HEK293 (cell line): ENCODE measurements around the gene NDUFA3.
A peak's percentile ranks its signal among the peaks of the same experiment; 100 is the strongest.
"Not testable (repeated sequence)": the region's sequence is repeated elsewhere in the genome, so short reads cannot be mapped to it uniquely, and the experiment has no call there.

Experiments
- CTCF ChIA-PET: fragments of 350-600 bp; formaldehyde crosslinking; extraction: SDS; loops from one replicate; lab custom pipeline; 2021; ENCODE audit warnings: antibody characterized with exemption; lab: Yijun Ruan, JAX
- POLR2A ChIA-PET: fragments of 300-600 bp; formaldehyde crosslinking; extraction: SDS; loops from one replicate; lab custom pipeline; 2020; ENCODE audit warnings: antibody characterized with exemption, inconsistent platforms; lab: Yijun Ruan, JAX
- H3K27ac ChIP-seq: fragments of 200-500 bp; sonication (Bioruptor generic); 2 replicates; pipeline ENCODE4 v1.5.1; 2014; ENCODE audit warnings: low read depth, low read length, control low read depth, inconsistent platforms; ENCODE audit errors: extremely low read depth
- H3K36me3 ChIP-seq, 2 experiments: fragments of 200-500 bp in 1 of 2; sonication (Bioruptor generic) in 1 of 2; 1 replicate in 1 of 2; 2 replicates in 1 of 2; pipeline ENCODE4 v1.5.1; 2014 to 2017; ENCODE audit warnings: inconsistent platforms in 2 of 2, low read length in 2 of 2; ENCODE audit not compliant: control insufficient read depth in 2 of 2, insufficient read depth in 1 of 2
- H3K4me1 ChIP-seq: fragments of 200-500 bp; sonication (Bioruptor generic); 2 replicates; pipeline ENCODE4 v1.5.1; 2014; ENCODE audit warnings: mild to moderate bottlenecking, low read length, inconsistent platforms; ENCODE audit not compliant: control insufficient read depth, insufficient read depth
- H3K4me3 ChIP-seq: 2 replicates; pipeline ENCODE4 v1.5.1; 2011; ENCODE audit warnings: low read depth, mild to moderate bottlenecking, control low read depth, low read length, moderate library complexity
- H3K9me3 ChIP-seq: fragments of 200-500 bp; sonication (Bioruptor generic); 2 replicates; pipeline ENCODE4 v1.5.1; 2014; ENCODE audit warnings: low read depth, low read length, inconsistent platforms; ENCODE audit not compliant: control insufficient read depth, insufficient read depth
- HOXD13 ChIP-seq: sonication (generic); formaldehyde crosslinking; IDR thresholded peaks from 2 replicates; pipeline ENCODE4 v1.8.0; 2022; ENCODE audit warnings: missing genetic modification reagents, borderline replicate concordance
- KLF8 ChIP-seq: fragments of 450-650 bp; formaldehyde crosslinking; IDR thresholded peaks from 2 replicates; pipeline ENCODE4 v1.5.1; 2016; ENCODE audit warnings: missing biosample characterization, missing genetic modification characterization
- OVOL3 ChIP-seq: fragments of 450-650 bp; formaldehyde crosslinking; IDR thresholded peaks from 2 replicates; pipeline ENCODE4 v1.5.1; 2016; ENCODE audit warnings: missing biosample characterization, missing genetic modification characterization
- PRDM1 ChIP-seq: fragments of 450-650 bp; formaldehyde crosslinking; IDR thresholded peaks from 2 replicates; pipeline ENCODE4; 2016; ENCODE audit warnings: missing biosample characterization, missing genetic modification characterization
- SCRT2 ChIP-seq: fragments of 450-650 bp; formaldehyde crosslinking; IDR thresholded peaks from 2 replicates; pipeline ENCODE4 v1.5.1; 2016; ENCODE audit warnings: missing biosample characterization, missing genetic modification characterization
- TRIM28 ChIP-seq: IDR thresholded peaks from 2 replicates; pipeline ENCODE4 v1.6.1; 2011; ENCODE audit warnings: low read length, control low read depth, borderline replicate concordance
- ZBTB20 ChIP-seq: fragments of 450-650 bp; formaldehyde crosslinking; IDR thresholded peaks from 2 replicates; pipeline ENCODE4 v1.5.1; 2016; ENCODE audit warnings: missing biosample characterization, missing genetic modification characterization
- ZBTB8A ChIP-seq: fragments of 450-650 bp; formaldehyde crosslinking; IDR thresholded peaks from 2 replicates; pipeline ENCODE4 v1.5.1; 2016; ENCODE audit warnings: missing biosample characterization, missing genetic modification characterization
- ZFP41 ChIP-seq: fragments of 450-650 bp; formaldehyde crosslinking; IDR thresholded peaks from 2 replicates; pipeline ENCODE4 v1.5.1; 2016; ENCODE audit warnings: missing biosample characterization, missing genetic modification characterization, borderline replicate concordance
- ZNF140 ChIP-seq: fragments of 450-650 bp; formaldehyde crosslinking; IDR thresholded peaks from 2 replicates; pipeline ENCODE4 v1.5.1; 2016; ENCODE audit warnings: missing biosample characterization, missing genetic modification characterization
- ZNF146 ChIP-seq: fragments of 450-650 bp; formaldehyde crosslinking; IDR thresholded peaks from 2 replicates; pipeline ENCODE4 v1.5.1; 2016; ENCODE audit warnings: missing biosample characterization, missing genetic modification characterization
- ZNF16 ChIP-seq: fragments of 450-650 bp; formaldehyde crosslinking; IDR thresholded peaks from 2 replicates; pipeline ENCODE4 v1.5.1; 2016; ENCODE audit warnings: low read depth, missing biosample characterization, missing genetic modification characterization
- ZNF169 ChIP-seq: fragments of 450-650 bp; formaldehyde crosslinking; IDR thresholded peaks from 2 replicates; pipeline ENCODE4 v1.5.1; 2016; ENCODE audit warnings: missing biosample characterization, missing genetic modification characterization
- ZNF19 ChIP-seq: fragments of 450-650 bp; formaldehyde crosslinking; IDR thresholded peaks from 2 replicates; pipeline ENCODE4; 2016; ENCODE audit warnings: missing biosample characterization, missing genetic modification characterization, low read depth
- ZNF2 ChIP-seq: fragments of 450-650 bp; formaldehyde crosslinking; IDR thresholded peaks from 2 replicates; pipeline ENCODE4 v1.5.1; 2016; ENCODE audit warnings: missing biosample characterization, missing genetic modification characterization
- ZNF24 ChIP-seq: fragments of 450-650 bp; formaldehyde crosslinking; IDR thresholded peaks from 2 replicates; pipeline ENCODE4 v1.5.1; 2016; ENCODE audit warnings: missing biosample characterization, missing genetic modification characterization
- ZNF248 ChIP-seq: fragments of 450-650 bp; formaldehyde crosslinking; IDR thresholded peaks from 2 replicates; pipeline ENCODE4 v1.5.1; 2017; ENCODE audit warnings: missing biosample characterization, missing genetic modification characterization
- ZNF501 ChIP-seq: fragments of 450-650 bp; formaldehyde crosslinking; IDR thresholded peaks from 2 replicates; pipeline ENCODE4 v1.5.1; 2016; ENCODE audit warnings: missing biosample characterization, missing genetic modification characterization
- ZNF555 ChIP-seq: fragments of 450-650 bp; formaldehyde crosslinking; conservative IDR thresholded peaks from 2 replicates; pipeline ENCODE4 v1.5.1; 2017; ENCODE audit warnings: missing biosample characterization, mild to moderate bottlenecking, missing genetic modification characterization, inconsistent platforms
- ZSCAN16 ChIP-seq: fragments of 450-650 bp; formaldehyde crosslinking; IDR thresholded peaks from 2 replicates; pipeline ENCODE4 v1.5.1; 2016; ENCODE audit warnings: missing biosample characterization, missing genetic modification characterization
- ZSCAN23 ChIP-seq: fragments of 450-650 bp; formaldehyde crosslinking; IDR thresholded peaks from 2 replicates; pipeline ENCODE4 v1.5.1; 2016; ENCODE audit warnings: missing biosample characterization, missing genetic modification characterization
- TF ChIP-seq, protein P1 (sequence below): fragments of 450-650 bp; formaldehyde crosslinking; IDR thresholded peaks from 2 replicates; pipeline ENCODE4; 2016; ENCODE audit warnings: missing biosample characterization, missing genetic modification characterization
- TF ChIP-seq, protein P2 (sequence below): fragments of 450-650 bp; formaldehyde crosslinking; IDR thresholded peaks from 2 replicates; pipeline ENCODE4 v1.5.1; 2017; ENCODE audit warnings: missing biosample characterization, missing genetic modification characterization

Gene NDUFA3

DNA sequence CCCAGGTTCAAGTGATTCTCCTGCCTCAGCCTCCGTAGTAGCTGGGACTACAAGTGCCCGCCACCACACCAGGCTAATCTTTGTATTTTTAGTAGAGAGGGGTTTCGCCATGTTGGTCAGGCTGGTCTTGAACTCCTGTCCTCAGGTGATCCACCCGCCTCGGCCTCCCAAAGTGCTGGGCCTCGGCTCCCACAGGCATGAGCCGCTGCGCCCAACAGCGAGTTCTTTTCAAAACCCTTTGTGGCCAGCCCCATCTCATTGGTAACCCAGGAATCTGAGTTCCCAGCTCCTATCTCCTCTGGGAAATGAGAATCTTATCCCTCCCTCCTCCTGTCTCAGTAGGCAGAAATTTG lies 2.8 kb upstream of the NDUFA3 start:
- H3K4me1 ChIP-seq, H3K27ac ChIP-seq, POLR2A ChIA-PET, H3K36me3 ChIP-seq, H3K4me3 ChIP-seq, H3K9me3 ChIP-seq: not testable (repeated sequence)
- CTCF ChIA-PET: interaction anchor here (0.6 to 0.9 kb wide), 2 partner anchors 68 to 305 kb away, joined by 3 to 4 read pairs; no protein-coding TSS in a partner anchor
- 0 out of 2 replicates have a peak, but pooled peaks have one; percentile 30 for TF ChIP-seq ZBTB20 (tag by site-specific recombination)

DNA sequence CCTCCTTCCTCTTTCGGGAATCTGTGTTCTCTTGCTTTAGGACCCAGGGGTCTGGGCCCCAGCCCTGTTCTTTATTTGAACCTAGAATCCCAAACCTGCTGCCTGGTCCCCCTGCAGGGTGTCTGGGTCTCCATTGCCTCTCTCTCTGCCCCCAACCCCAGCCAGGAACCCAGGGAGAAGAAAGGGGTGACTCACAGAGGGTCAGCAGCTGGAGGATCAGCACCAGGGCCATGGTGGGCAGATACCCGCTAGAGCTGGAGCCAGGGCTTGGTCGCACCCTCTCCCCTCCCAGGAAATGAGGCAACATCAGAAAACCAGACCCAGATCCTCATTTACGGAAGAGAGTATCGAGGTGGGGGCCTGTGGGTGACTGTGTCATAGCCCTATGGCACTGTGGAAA lies 2.1 kb upstream of the NDUFA3 start, which contains the start of gene OSCAR:
OSCAR (minus strand) TSS at position 243 of the 400 bp plus-strand sequence; CDS start at position 232, 11 bp downstream.
- CTCF ChIA-PET: interaction anchor here (0.6 kb wide), 2 partner anchors 17 to 306 kb away, joined by 3 to 4 read pairs; no protein-coding TSS in a partner anchor
- no peak within 1 kb of the TSS for H3K27ac ChIP-seq

DNA sequence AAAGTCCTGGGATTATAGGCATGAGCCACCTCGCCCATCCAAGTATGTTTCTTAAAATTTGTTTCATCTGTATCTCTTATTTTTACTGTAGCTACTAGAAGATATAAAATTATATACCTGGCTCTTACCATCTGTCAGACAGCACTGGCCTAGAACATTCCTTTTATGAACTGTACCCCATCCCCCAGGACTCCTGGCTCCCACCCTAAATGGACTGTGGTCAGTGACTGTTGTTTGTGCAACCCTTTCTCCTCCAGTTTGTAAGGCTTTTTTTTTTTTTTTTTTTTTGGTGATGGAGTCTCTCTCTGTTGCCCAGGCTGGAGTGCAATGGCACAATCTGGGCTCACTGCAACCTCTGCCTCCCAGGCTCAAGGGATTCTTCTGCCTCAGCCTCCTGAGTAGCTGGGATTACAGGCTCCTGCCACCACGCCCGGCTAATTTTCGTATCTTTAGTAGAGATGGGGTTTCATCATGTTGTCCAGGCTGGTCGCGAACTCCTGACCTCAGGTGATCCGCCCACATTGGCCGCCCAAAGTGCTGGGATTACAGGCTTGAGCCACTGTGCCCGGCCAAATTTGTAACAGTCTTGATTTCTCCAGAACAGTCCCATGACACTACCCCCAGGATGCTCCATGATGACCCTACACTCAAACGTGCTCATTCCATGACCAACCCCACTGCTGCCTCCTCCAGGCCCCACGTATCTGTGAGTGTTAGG lies 2.5 kb downstream of the NDUFA3 start:
- 0 out of 2 replicates have a peak overlapping the region, but pooled peaks have one; percentile 9 for H3K27ac ChIP-seq
- no peaks in the 10 kb centered on the region for H3K9me3 ChIP-seq
- H3K36me3 ChIP-seq: peaks cover 49 to 55% of the 10 kb centered on the region in 2 experiments
- TF ChIP-seq PRDM1 (tag by site-specific recombination): no peak
- no peak for TF ChIP-seq ZNF146
- TF ChIP-seq HOXD13 (CRISPR knock-in tag): no peak
- no peak for TF ChIP-seq KLF8
- TF ChIP-seq, protein P1, sequence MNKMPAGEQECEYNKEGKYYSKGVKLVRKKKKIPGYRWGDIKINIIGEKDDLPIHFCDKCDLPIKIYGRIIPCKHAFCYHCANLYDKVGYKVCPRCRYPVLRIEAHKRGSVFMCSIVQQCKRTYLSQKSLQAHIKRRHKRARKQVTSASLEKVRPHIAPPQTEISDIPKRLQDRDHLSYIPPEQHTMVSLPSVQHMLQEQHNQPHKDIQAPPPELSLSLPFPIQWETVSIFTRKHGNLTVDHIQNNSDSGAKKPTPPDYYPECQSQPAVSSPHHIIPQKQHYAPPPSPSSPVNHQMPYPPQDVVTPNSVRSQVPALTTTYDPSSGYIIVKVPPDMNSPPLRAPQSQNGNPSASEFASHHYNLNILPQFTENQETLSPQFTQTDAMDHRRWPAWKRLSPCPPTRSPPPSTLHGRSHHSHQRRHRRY (tag by site-specific recombination): no peak
- TF ChIP-seq ZNF24 (tag by site-specific recombination): no peak
- no peak for TF ChIP-seq ZNF555 (tag by site-specific recombination)
- TF ChIP-seq ZNF2 (tag by site-specific recombination): no peak
- no peak for TF ChIP-seq ZSCAN16
- no peak for TF ChIP-seq ZNF19
- no peak for TF ChIP-seq ZFP41 (tag by site-specific recombination)
- no peak for TF ChIP-seq ZNF16 (tag by site-specific recombination)
- TF ChIP-seq ZNF140: no peak
- TF ChIP-seq TRIM28: no peak
- TF ChIP-seq OVOL3 (tag by site-specific recombination): no peak
- no peak for TF ChIP-seq ZNF169
- no peak for TF ChIP-seq SCRT2
- TF ChIP-seq, protein P2, sequence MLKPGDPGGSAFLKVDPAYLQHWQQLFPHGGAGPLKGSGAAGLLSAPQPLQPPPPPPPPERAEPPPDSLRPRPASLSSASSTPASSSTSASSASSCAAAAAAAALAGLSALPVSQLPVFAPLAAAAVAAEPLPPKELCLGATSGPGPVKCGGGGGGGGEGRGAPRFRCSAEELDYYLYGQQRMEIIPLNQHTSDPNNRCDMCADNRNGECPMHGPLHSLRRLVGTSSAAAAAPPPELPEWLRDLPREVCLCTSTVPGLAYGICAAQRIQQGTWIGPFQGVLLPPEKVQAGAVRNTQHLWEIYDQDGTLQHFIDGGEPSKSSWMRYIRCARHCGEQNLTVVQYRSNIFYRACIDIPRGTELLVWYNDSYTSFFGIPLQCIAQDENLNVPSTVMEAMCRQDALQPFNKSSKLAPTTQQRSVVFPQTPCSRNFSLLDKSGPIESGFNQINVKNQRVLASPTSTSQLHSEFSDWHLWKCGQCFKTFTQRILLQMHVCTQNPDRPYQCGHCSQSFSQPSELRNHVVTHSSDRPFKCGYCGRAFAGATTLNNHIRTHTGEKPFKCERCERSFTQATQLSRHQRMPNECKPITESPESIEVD (tag by site-specific recombination): no peak
- TF ChIP-seq ZNF248 (tag by site-specific recombination): no peak
- ChIA-PET POLR2A (interaction anchor here (0.7 kb wide), 1 partner anchor 8 kb away, joined by 3 read pairs; no protein-coding TSS in a partner anchor), CTCF (interaction anchor here (0.7 kb wide), 1 partner anchor 158 kb away, joined by 3 read pairs; no protein-coding TSS in a partner anchor)
- peaks cover 2% of the 10 kb centered on the region; the same call in 1 of the 2 replicates for H3K4me1 ChIP-seq
- H3K4me3 ChIP-seq: no peak overlapping the region

More for the DNA sequence above, 2.1 kb upstream of the NDUFA3 start, which contains the start of gene OSCAR:
- H3K4me1 ChIP-seq: peaks cover 2% of the 10 kb centered on the region; the same call in 1 of the 2 replicates
- no peak within 1 kb of the TSS for H3K4me3 ChIP-seq
- POLR2A ChIA-PET: no interaction called here
- peaks cover 3 to 15% of the 10 kb centered on the region in 2 experiments; a peak in 2 of 3 replicates for H3K36me3 ChIP-seq
- no peaks in the 10 kb centered on the region for H3K9me3 ChIP-seq
- TF ChIP-seq ZNF501 (tag by site-specific recombination) (no peak), ZBTB20 (tag by site-specific recombination) (0 out of 2 replicates have a peak, but pooled peaks have one; percentile 25), ZSCAN23 (no peak), ZBTB8A (no peak)
